HFFc6 (cell line): ENCODE data around the gene MAGI1. TPM values are rescaled to one million over a fixed set of nuclear protein-coding genes. Genes with fewer than 3 reads are reported as not detected.

Experiments
- DNase-seq: peaks from one replicate; pipeline ENCODE4 v3.0.0-alpha.2; 2018
- H3K27ac Mint-ChIP-seq: 2 replicates; pipeline ENCODE4 v1.8.0; 2020; ENCODE audit warnings: mild to moderate bottlenecking, mixed read lengths
- H3K27me3 Mint-ChIP-seq: 2 replicates; pipeline ENCODE4 v1.8.0; 2021; ENCODE audit warnings: mild to moderate bottlenecking, moderate library complexity, mixed read lengths; ENCODE audit not compliant: insufficient read depth
- H3K36me3 Mint-ChIP-seq: 2 replicates; pipeline ENCODE4 v1.8.0; 2021; ENCODE audit warnings: low read depth, mixed read lengths
- H3K4me1 Mint-ChIP-seq: 2 replicates; pipeline ENCODE4 v1.8.0; 2020; ENCODE audit warnings: low read depth, mixed read lengths
- H3K4me3 Mint-ChIP-seq: 2 replicates; pipeline ENCODE4 v1.8.0; 2020; ENCODE audit warnings: mild to moderate bottlenecking, moderate library complexity, mixed read lengths
- H3K9me3 Mint-ChIP-seq: 2 replicates; pipeline ENCODE4 v1.8.0; 2020; ENCODE audit warnings: mild to moderate bottlenecking, mixed read lengths
- CTCF ChIP-seq: fragments of 200-600 bp; sonication (generic); IDR thresholded peaks from 2 replicates; pipeline ENCODE4 v1.5.0; 2021; ENCODE audit warnings: antibody characterized with exemption, mild to moderate bottlenecking
- total RNA-seq, 6 experiments: library from RNA; stranded (reverse); fragmentation: NEBNext Ultra II Directional; extraction: Animal tissue kit (Norgen Biotek cat#: 25700); gene quantifications; 2 replicates in 1 of 6; 3 replicates in 5 of 6; pipeline ENCODE4 v1.2.3, GENCODE V29; 2021

Gene MAGI1
- total RNA-seq, 6 experiments from 2014 or later = 21.1 to 30.5 (median 22.4) TPM

- Mint-ChIP-seq H3K36me3 (no peaks in the 10 kb centered on the region; the same call in 1 of the 2 replicates), H3K27me3 (no peaks in the 10 kb centered on the region)
Observed at GRCh38 chr3:65899226-65899625, 139.5 kb downstream of the MAGI1 start.

GRCh38 chr3:65897766-65898165, 141.0 kb downstream of the MAGI1 start:
- H3K27me3 Mint-ChIP-seq = no peaks in the 10 kb centered on the region
- H3K36me3 Mint-ChIP-seq = peaks cover 5% of the 10 kb centered on the region; the same call in 1 of the 2 replicates

More at GRCh38 chr3:65899226-65899625, 139.5 kb downstream of the MAGI1 start:
- no peak overlapping the region for H3K27ac Mint-ChIP-seq
- TF ChIP-seq CTCF = no peak
- DNase-seq = no peak
- H3K9me3 Mint-ChIP-seq = no peaks in the 10 kb centered on the region
- peaks cover 40% of the 10 kb centered on the region for H3K4me1 Mint-ChIP-seq
- no peak overlapping the region for H3K4me3 Mint-ChIP-seq

GRCh38 chr3:65896321-65896720, 142.4 kb downstream of the MAGI1 start:
- Mint-ChIP-seq H3K4me3 (no peak overlapping the region), H3K27me3 (no peaks in the 10 kb centered on the region), H3K36me3 (peaks cover 5% of the 10 kb centered on the region; the same call in 1 of the 2 replicates), H3K4me1 (peaks cover 46% of the 10 kb centered on the region), H3K27ac (no peak overlapping the region), H3K9me3 (no peaks in the 10 kb centered on the region)
- DNase-seq = no peak
- no peak for TF ChIP-seq CTCF

More at GRCh38 chr3:65897766-65898165, 141.0 kb downstream of the MAGI1 start:
- no peaks in the 10 kb centered on the region for H3K9me3 Mint-ChIP-seq
- H3K4me3 Mint-ChIP-seq = no peak overlapping the region
- TF ChIP-seq CTCF = no peak
- DNase-seq = no peak
- H3K4me1 Mint-ChIP-seq = peaks cover 53% of the 10 kb centered on the region
- no peak overlapping the region for H3K27ac Mint-ChIP-seq

- H3K9me3 Mint-ChIP-seq = no peaks in the 10 kb centered on the region
- H3K27me3 Mint-ChIP-seq = no peaks in the 10 kb centered on the region
Observed at GRCh38 chr3:65894679-65895453, 143.9 kb downstream of the MAGI1 start.

GRCh38 chr3:65894126-65894525, 144.6 kb downstream of the MAGI1 start:
- no peak for TF ChIP-seq CTCF
- Mint-ChIP-seq H3K4me3 (no peak overlapping the region), H3K27ac (peak overlapping the region; percentile 42; the same call in 1 of the 2 replicates), H3K9me3 (no peaks in the 10 kb centered on the region), H3K4me1 (peaks cover 47% of the 10 kb centered on the region), H3K36me3 (peaks cover 5% of the 10 kb centered on the region; the same call in 1 of the 2 replicates), H3K27me3 (no peaks in the 10 kb centered on the region)
- DNase-seq = no peak

More at GRCh38 chr3:65894679-65895453, 143.9 kb downstream of the MAGI1 start:
- H3K4me3 Mint-ChIP-seq = no peak overlapping the region
- TF ChIP-seq CTCF = no peak
- peak; percentile 73 for DNase-seq
- H3K36me3 Mint-ChIP-seq = peaks cover 5% of the 10 kb centered on the region; the same call in 1 of the 2 replicates
- peaks cover 47% of the 10 kb centered on the region for H3K4me1 Mint-ChIP-seq
- peak overlapping the region; percentile 66 for H3K27ac Mint-ChIP-seq
